Esophagus muscularis mucosa (tissue), 4 donors: ENCODE data around the gene TRIM67. TPM values are rescaled to one million over a fixed set of nuclear protein-coding genes. Genes with fewer than 3 reads are reported as not detected.

Experiments used
- DNase-seq: peaks from one replicate; pipeline ENCODE4 v3.0.0-alpha.2; 2017; ENCODE audit errors: extremely low spot score
- H3K27ac ChIP-seq, 4 donors: fragments of 200-600 bp; sonication (generic); replicated peaks in 1 of 4; 1 replicate in 3 of 4; 2 replicates in 1 of 4; pipeline ENCODE4 v1.5.1; 2016 to 2019; ENCODE audit warnings: mild to moderate bottlenecking in 1 of 4
- H3K27me3 ChIP-seq, 4 donors: fragments of 200-600 bp; sonication (generic); one replicate each; pipeline versions ENCODE4 v1.5.1 to v1.6.0; 2016 to 2019
- H3K36me3 ChIP-seq, 4 donors: fragments of 200-600 bp; sonication (generic); one replicate each; pipeline ENCODE4 v1.5.1; 2016 to 2019
- H3K4me1 ChIP-seq, 4 donors: fragments of 200-600 bp; sonication (generic); one replicate each; pipeline ENCODE4 v1.5.1; 2016 to 2019
- H3K4me3 ChIP-seq, 4 donors: fragments of 200-600 bp; sonication (generic); 1 replicate in 2 of 4; 2 replicates in 2 of 4; pipeline ENCODE4 v1.5.1; 2016 to 2019; ENCODE audit warnings: mild to moderate bottlenecking in 4 of 4, moderate library complexity in 1 of 4
- H3K9me3 ChIP-seq, 4 donors: fragments of 200-600 bp; sonication (generic); 1 replicate in 3 of 4; 2 replicates in 1 of 4; pipeline ENCODE4 v1.5.1; 2016 to 2019
- EP300 ChIP-seq: sonication (generic); formaldehyde crosslinking; IDR thresholded peaks from one replicate; pipeline ENCODE4 v1.6.1; 2017; ENCODE audit warnings: antibody characterized with exemption
- POLR2A ChIP-seq: fragments of 450-650 bp; IDR thresholded peaks from one replicate; pipeline ENCODE4 v1.6.1; 2017; ENCODE audit warnings: antibody characterized with exemption, moderate library complexity, mild to moderate bottlenecking, low read depth
- POLR2AphosphoS5 ChIP-seq, 2 donors: sonication (generic); formaldehyde crosslinking; IDR thresholded peaks; one replicate each; pipeline ENCODE4 v1.6.1; 2017; ENCODE audit warnings: antibody characterized with exemption in 2 of 2
- WGBS: methylation state at CpG from one replicate; pipeline ENCODE4 v1.1.5; 2018; 5-methylcytosine and 5-hydroxymethylcytosine counted together
- intact Hi-C: fragments of 100-400 bp; cut with DNase I; formaldehyde crosslinking; loops from one replicate; pipeline ENCODE4 v1.15.1; 2023
- total RNA-seq, 4 donors: library from RNA; depleted of rRNA; stranded (reverse); fragments of >200 nt; gene quantifications; one replicate each; pipeline versions ENCODE4 v1.1.0 to v1.2.1, GENCODE V29; 2016
- TF ChIP-seq, protein P1 (sequence below), 3 experiments: fragments of 200-600 bp in 2 of 3; fragments of 450-650 bp in 1 of 3; sonication (generic) in 2 of 3; IDR thresholded peaks; one replicate each; pipeline ENCODE4 v1.5.1; 2017 to 2019; ENCODE audit warnings: antibody characterized with exemption in 3 of 3, mild to moderate bottlenecking in 2 of 3, moderate library complexity in 1 of 3

Gene TRIM67
- total RNA-seq, 4 donors from 2014 or later: under 0.01 to 0.42 (median 0.13) TPM; not detected in 1

DNA sequence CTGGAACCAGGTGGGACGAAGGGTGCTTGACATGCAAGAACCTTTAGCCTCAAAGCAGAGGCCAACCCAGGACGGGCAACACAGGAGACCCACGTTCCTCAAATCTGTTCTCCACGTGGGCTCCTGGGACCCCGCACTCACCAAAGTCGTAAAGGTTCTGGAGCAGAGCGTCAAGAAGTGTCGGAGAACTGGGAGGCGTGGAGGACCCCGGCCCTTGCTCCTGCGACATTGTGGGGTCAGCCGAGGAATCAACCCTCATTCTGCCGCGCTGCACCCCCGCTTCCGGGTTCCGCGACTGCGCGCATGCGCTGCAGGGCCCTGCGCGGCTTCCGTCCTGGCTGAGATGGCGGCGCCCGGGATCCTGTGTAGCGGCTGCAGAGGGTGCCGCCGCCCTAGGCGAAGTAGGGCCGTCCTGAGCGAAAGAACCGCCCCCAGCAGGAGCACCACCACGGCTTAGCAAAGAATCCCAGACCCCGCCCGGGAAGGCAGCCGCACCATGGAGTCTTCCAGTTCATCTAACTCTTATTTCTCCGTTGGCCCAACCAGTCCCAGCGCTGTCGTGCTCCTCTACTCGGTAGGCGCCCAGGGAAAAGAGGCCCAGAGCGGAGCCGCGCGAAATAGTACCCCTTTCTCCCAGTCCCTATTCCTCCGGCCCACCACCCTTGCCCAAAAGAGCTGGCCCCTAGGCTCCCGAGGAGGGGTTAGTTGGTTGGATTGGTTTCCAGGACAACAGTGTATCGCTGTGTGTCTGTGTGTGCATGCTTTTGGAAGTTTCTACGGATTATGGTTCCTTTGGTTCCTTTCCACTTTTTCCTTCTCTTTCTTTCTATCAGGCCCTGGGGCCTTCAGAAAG lies 79.3 kb downstream of the TRIM67 start, which contains the start of gene GNPAT:
TSS of gene GNPAT (plus strand) at position 330 of the 853 bp plus-strand sequence. CDS start at position 497, 167 bp downstream.
- under 1% methylated on average over 36 of the region's 51 CpGs for WGBS
- no peaks in the 10 kb centered on the region for H3K27me3 ChIP-seq
- TF ChIP-seq EP300: no peak
- peak; percentile 92 to 93 for TF ChIP-seq POLR2AphosphoS5 (IDR thresholded peaks at IDR 0.05)
- TF ChIP-seq POLR2A: peak; percentile 59
- TF ChIP-seq, protein P1, sequence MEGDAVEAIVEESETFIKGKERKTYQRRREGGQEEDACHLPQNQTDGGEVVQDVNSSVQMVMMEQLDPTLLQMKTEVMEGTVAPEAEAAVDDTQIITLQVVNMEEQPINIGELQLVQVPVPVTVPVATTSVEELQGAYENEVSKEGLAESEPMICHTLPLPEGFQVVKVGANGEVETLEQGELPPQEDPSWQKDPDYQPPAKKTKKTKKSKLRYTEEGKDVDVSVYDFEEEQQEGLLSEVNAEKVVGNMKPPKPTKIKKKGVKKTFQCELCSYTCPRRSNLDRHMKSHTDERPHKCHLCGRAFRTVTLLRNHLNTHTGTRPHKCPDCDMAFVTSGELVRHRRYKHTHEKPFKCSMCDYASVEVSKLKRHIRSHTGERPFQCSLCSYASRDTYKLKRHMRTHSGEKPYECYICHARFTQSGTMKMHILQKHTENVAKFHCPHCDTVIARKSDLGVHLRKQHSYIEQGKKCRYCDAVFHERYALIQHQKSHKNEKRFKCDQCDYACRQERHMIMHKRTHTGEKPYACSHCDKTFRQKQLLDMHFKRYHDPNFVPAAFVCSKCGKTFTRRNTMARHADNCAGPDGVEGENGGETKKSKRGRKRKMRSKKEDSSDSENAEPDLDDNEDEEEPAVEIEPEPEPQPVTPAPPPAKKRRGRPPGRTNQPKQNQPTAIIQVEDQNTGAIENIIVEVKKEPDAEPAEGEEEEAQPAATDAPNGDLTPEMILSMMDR (IDR thresholded peaks at IDR 0.05): peak in 1 of 3 experiments; percentile 10
- H3K27ac ChIP-seq: peak within 1 kb of the TSS; percentile 79 to 86 (median 83)
- DNase-seq: peak; percentile 95
- peaks cover 30 to 62% (median 47%) of the 10 kb centered on the region in 4 donors for H3K4me1 ChIP-seq
- H3K4me3 ChIP-seq: peak within 1 kb of the TSS; percentile 63 to 85 (median 72)
- H3K36me3 ChIP-seq: peaks cover 0 to 27% (median 22%) of the 10 kb centered on the region in 4 donors
- intact Hi-C loops: loop anchor here (5.0 kb wide), 1 partner anchor 96 kb away; the partner anchor contains the start of genes EXOC8 and SPRTN
- no peaks in the 10 kb centered on the region for H3K9me3 ChIP-seq

DNA sequence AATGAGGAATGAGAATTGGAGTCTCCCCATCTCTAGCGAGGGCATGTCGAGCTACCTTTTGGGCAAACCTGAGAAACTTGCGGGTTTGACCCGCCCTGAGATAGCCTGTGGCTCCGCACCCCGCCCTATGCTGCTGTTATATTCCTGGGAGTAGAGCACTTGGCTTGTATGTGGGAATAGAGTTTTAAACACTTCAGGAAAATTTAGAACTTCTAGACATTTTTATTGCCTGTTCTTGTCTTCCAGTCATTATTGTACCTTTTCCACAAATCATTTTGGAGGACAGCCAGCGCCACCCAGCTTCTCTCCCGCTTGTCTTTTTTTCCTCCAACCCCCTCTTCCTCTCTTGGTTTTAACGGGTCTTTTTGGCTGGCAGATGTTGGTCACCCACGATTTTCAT lies 79.9 kb downstream of the TRIM67 start:
- DNase-seq: no peak
- peak overlapping the region; percentile 63 to 85 (median 72) for H3K4me3 ChIP-seq
- H3K27me3 ChIP-seq: no peaks in the 10 kb centered on the region
- no peak for TF ChIP-seq POLR2A
- under 1% methylated on average over 10 of the region's 10 CpGs for WGBS
- intact Hi-C loops: loop anchor here (5.0 kb wide), 1 partner anchor 96 kb away; the partner anchor contains the start of genes EXOC8 and SPRTN
- H3K9me3 ChIP-seq: no peaks in the 10 kb centered on the region
- H3K27ac ChIP-seq: peak overlapping the region; percentile 79 to 86 (median 83)
- peaks cover 30 to 55% (median 42%) of the 10 kb centered on the region in 4 donors for H3K4me1 ChIP-seq
- peaks cover 0 to 24% (median 22%) of the 10 kb centered on the region in 4 donors for H3K36me3 ChIP-seq

DNA sequence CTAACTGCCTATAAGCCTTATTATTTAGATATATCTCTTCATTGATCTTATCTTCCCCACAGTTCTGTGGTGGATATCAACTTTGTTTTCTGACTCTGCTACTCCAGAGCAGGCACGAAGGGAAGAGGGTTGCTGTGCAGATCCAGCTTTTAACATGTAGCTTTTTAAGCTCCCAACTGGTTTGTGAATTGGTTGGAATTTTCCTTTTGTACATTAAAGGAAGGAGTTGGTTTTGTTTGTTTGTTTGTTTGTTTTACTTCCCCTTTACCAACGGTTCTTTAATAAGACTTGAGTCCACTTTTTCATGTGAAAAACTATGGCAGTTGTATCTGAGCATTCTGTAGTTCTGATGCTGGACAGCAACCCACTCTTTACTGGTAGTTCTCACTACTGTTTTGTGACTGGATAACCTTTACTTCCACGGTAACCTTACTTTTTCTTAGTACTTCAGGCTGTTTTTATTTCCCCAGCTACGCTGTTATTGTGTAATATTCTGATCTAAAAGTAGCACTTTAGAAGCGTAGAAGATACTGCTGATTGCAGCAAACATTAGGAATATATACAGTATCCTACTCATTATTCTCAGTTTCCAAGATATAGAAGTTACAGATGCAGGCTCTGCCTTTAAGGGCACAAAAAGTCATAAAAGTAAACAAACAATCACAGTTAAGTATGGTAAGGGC lies 80.8 kb downstream of the TRIM67 start:
- Histone ChIP-seq H3K27me3 (no peaks in the 10 kb centered on the region), H3K36me3 (peaks cover 0 to 18% (median 17%) of the 10 kb centered on the region in 4 donors), H3K4me1 (peaks cover 30 to 51% (median 40%) of the 10 kb centered on the region in 4 donors), H3K4me3 (peak overlapping the region in 3 of 4 donors; percentile 63 to 85 (median 69)), H3K27ac (no peak overlapping the region), H3K9me3 (no peaks in the 10 kb centered on the region)
- 45% methylated on average over 5 of the region's 5 CpGs for WGBS
- no peak for DNase-seq
- TF ChIP-seq POLR2AphosphoS5 (IDR thresholded peaks at IDR 0.05) (no peak), EP300 (no peak), POLR2A (no peak)
- TF ChIP-seq, protein P1 (IDR thresholded peaks at IDR 0.05): no peak
- intact Hi-C loops: loop anchor here (5.0 kb wide), 1 partner anchor 95 kb away; the partner anchor contains the start of genes EXOC8 and SPRTN

DNA sequence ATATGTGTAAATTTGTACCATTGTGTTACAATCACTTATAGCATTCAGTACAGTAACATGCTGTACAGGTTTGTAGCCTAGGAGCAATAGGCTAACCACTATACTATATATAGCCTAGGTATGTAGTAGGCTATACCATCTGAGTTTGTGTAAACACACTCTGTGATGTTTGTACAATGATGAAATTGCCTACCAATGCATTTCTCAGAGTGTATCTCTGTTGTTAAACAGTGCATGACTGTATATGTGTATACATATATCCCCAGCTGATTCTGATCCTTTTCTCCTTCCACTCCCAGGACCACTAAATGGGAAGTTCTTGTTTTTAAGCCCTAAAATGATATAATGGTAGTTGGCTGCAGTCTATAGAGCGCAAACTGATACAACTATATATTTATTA lies 86.9 kb downstream of the TRIM67 start:
- no peak for DNase-seq
- Histone ChIP-seq H3K9me3 (no peaks in the 10 kb centered on the region), H3K27ac (no peak overlapping the region), H3K4me1 (peaks cover 3 to 14% (median 8%) of the 10 kb centered on the region in 4 donors), H3K27me3 (no peaks in the 10 kb centered on the region), H3K4me3 (no peak overlapping the region), H3K36me3 (peaks cover 7 to 34% (median 31%) of the 10 kb centered on the region in 4 donors)
- intact Hi-C loops: no loop called here
- TF ChIP-seq EP300 (no peak), POLR2AphosphoS5 (IDR thresholded peaks at IDR 0.05) (no peak), POLR2A (no peak)
- TF ChIP-seq, protein P1 (IDR thresholded peaks at IDR 0.05): no peak
- WGBS: 100% methylated on average over 1 of the region's 1 CpG
